Measurements from ENCODE around the gene LGALS1.

DNA sequence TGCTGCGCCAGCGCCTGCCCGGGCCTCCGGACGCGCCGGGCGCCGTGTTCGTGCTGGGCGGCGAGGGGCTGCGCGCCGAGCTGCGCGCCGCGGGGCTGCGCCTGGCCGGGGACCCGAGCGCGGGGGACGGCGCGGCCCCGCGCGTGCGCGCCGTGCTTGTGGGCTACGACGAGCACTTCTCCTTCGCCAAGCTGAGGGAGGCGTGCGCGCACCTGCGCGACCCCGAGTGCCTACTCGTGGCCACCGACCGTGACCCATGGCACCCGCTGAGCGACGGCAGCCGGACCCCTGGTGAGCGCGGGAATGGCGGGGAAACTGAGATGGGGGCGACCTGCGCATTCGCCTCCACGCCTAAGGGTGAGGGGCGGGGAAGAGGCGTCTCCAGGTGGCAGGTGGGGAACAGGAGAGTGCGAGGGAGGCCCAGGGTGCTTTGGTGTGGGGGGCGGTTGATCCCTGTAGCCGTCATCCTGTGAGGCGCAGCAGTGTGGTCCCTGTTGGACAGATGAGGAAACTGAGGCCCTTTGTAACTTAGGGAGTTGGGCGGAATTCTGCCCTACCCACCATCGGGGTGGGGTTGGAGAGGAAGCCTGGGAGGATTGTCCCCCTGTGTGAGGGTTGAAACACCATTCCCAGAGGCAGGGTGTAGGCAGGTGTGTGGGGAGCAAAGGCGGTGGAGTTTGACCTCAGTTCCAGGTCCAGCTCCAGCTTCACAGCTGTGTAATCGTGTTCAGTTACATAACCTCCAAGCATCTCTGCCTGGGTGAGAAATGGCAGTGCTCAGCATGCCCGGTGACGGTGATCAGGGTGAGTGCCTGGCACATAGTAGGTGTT lies 16.2 kb upstream of the LGALS1 start:
- TF ChIP-seq, protein P1, sequence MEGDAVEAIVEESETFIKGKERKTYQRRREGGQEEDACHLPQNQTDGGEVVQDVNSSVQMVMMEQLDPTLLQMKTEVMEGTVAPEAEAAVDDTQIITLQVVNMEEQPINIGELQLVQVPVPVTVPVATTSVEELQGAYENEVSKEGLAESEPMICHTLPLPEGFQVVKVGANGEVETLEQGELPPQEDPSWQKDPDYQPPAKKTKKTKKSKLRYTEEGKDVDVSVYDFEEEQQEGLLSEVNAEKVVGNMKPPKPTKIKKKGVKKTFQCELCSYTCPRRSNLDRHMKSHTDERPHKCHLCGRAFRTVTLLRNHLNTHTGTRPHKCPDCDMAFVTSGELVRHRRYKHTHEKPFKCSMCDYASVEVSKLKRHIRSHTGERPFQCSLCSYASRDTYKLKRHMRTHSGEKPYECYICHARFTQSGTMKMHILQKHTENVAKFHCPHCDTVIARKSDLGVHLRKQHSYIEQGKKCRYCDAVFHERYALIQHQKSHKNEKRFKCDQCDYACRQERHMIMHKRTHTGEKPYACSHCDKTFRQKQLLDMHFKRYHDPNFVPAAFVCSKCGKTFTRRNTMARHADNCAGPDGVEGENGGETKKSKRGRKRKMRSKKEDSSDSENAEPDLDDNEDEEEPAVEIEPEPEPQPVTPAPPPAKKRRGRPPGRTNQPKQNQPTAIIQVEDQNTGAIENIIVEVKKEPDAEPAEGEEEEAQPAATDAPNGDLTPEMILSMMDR (IDR thresholded peaks at IDR 0.05) = no peak
- peak; percentile 88 to 96 for TF ChIP-seq POLR2A (IDR thresholded peaks at IDR 0.05)

Data from Peyer's patch (tissue), 4 donors.